ENCODE measurements around the gene CABLES1. TPM values are rescaled to one million over a fixed set of nuclear protein-coding genes. Genes with fewer than 3 reads are reported as not detected.
A peak's percentile ranks its signal among the peaks of the same experiment; 100 is the strongest.

CABLES1 gene
- total RNA-seq, 1 experiment from 2014 or later, result 66.4 TPM

GRCh38 chr18:23291456-23292205, 156.3 kb downstream of the CABLES1 start:
- ATAC-seq, result peak; percentile 57

GRCh38 chr18:23300231-23300805, 165.0 kb downstream of the CABLES1 start:
- POLR2A ChIA-PET, result no interaction called here
- Histone ChIP-seq H3K4me3 (ENCODE audit: low read depth in 2 of 2, low read length in 2 of 2) (no peak overlapping the region), H3K27ac (ENCODE audit: low read length) (peak overlapping the region; percentile 70), H3K27me3 (ENCODE audit: control insufficient read depth, insufficient read depth, low read length) (no peaks in the 10 kb centered on the region), H3K4me1 (ENCODE audit: control insufficient read depth, insufficient read depth, low read length) (peaks cover 12% of the 10 kb centered on the region), H3K36me3 (ENCODE audit: control insufficient read depth, insufficient read depth, low read length) (no peaks in the 10 kb centered on the region), H3K9me3 (ENCODE audit: control insufficient read depth, insufficient read depth, low read depth, low read length) (no peaks in the 10 kb centered on the region)
- intact Hi-C loops (cut with micrococcal nuclease; ENCODE audit: unreplicated experiment), result no loop called here
- BruUV-seq (replicated peaks), result no TSS peak
- ATAC-seq (0 out of 2 replicates have a peak, but pooled peaks have one; percentile 41), DNase-seq (ENCODE audit: low read depth, low spot score) (no peak)
- CTCF ChIA-PET, result no interaction called here
- peak; percentile 92 for TF ChIP-seq TCF7L2 (IDR thresholded peaks at IDR 0.05; ENCODE audit: low read depth, low read length)
- TF ChIP-seq CTCF (IDR thresholded peaks at IDR 0.05), result no peak
- TF ChIP-seq POLR2AphosphoS5 (IDR thresholded peaks at IDR 0.05; ENCODE audit: low read depth, low read length), result no peak
- in situ Hi-C loops (cut with HindIII; ENCODE audit: low pct_unique_long_range_greater_than_20kb, low sequenced_read_pairs), result no loop called here

More at GRCh38 chr18:23291456-23292205, 156.3 kb downstream of the CABLES1 start:
- DNase-seq (ENCODE audit: low read depth, low spot score), result no peak
- Histone ChIP-seq H3K9me3 (ENCODE audit: control insufficient read depth, insufficient read depth, low read depth, low read length) (no peaks in the 10 kb centered on the region), H3K36me3 (ENCODE audit: control insufficient read depth, insufficient read depth, low read length) (no peaks in the 10 kb centered on the region), H3K4me3 (ENCODE audit: low read depth in 2 of 2, low read length in 2 of 2) (no peak overlapping the region), H3K27ac (ENCODE audit: low read length) (peak overlapping the region; percentile 40), H3K27me3 (ENCODE audit: control insufficient read depth, insufficient read depth, low read length) (no peaks in the 10 kb centered on the region), H3K4me1 (ENCODE audit: control insufficient read depth, insufficient read depth, low read length) (no peaks in the 10 kb centered on the region)
- no peak for TF ChIP-seq SIN3A (IDR thresholded peaks at IDR 0.05; ENCODE audit: borderline replicate concordance, insufficient read depth, low read depth, low read length)
- TF ChIP-seq POLR2AphosphoS5 (IDR thresholded peaks at IDR 0.05; ENCODE audit: low read depth, low read length), result no peak
- TF ChIP-seq CTCF (IDR thresholded peaks at IDR 0.05), result no peak
- no peak for TF ChIP-seq REST (IDR thresholded peaks at IDR 0.05; ENCODE audit: insufficient read depth in 1 of 2, low read depth in 2 of 2, low read length in 1 of 2)
- no peak for TF ChIP-seq TCF7L2 (IDR thresholded peaks at IDR 0.05; ENCODE audit: low read depth, low read length)
- no TSS peak for BruUV-seq (replicated peaks)
- intact Hi-C loops (cut with micrococcal nuclease; ENCODE audit: unreplicated experiment) (no loop called here), in situ Hi-C loops (cut with HindIII; ENCODE audit: low pct_unique_long_range_greater_than_20kb, low sequenced_read_pairs) (no loop called here)
- POLR2A ChIA-PET, result interaction anchor here (0.5 to 0.6 kb wide), 2 partner anchors 19 to 63 kb away, joined by 3 to 4 read pairs; no protein-coding TSS in a partner anchor
- CTCF ChIA-PET, result no interaction called here

Data from Panc1 (cell line).